Neuronal stem cell (in vitro differentiated cells): ENCODE measurements around the gene SERINC3.

Experiments used
- DNase-seq: peaks from one replicate; pipeline ENCODE4 v3.0.0-alpha.2; 2013; ENCODE audit warnings: low spot score
- H2AFZ ChIP-seq: one replicate; pipeline ENCODE4 v1.6.1; 2013; ENCODE audit warnings: mild to moderate bottlenecking, low read length, inconsistent platforms
- H2AK5ac ChIP-seq: 2 replicates; pipeline ENCODE4 v1.6.1; 2013; ENCODE audit warnings: low read depth, mild to moderate bottlenecking, inconsistent platforms, low read length, moderate library complexity, mixed read lengths
- H2BK120ac ChIP-seq: 2 replicates; pipeline ENCODE4 v1.6.1; 2013; ENCODE audit warnings: low read depth, mild to moderate bottlenecking, inconsistent platforms, low read length, moderate library complexity, mixed read lengths
- H2BK12ac ChIP-seq: one replicate; pipeline ENCODE4 v1.6.1; 2013; ENCODE audit warnings: low read length, inconsistent platforms
- H2BK15ac ChIP-seq: 2 replicates; pipeline ENCODE4 v1.6.1; 2013; ENCODE audit warnings: mild to moderate bottlenecking, low read length, inconsistent platforms, mixed read lengths
- H2BK5ac ChIP-seq: one replicate; pipeline ENCODE4 v1.6.1; 2013; ENCODE audit warnings: inconsistent platforms, mild to moderate bottlenecking, low read length, moderate library complexity
- H3K14ac ChIP-seq: one replicate; pipeline ENCODE4 v1.6.1; 2013; ENCODE audit warnings: low read length, inconsistent platforms
- H3K18ac ChIP-seq: 2 replicates; pipeline ENCODE4 v1.6.1; 2013; ENCODE audit warnings: low read length, inconsistent platforms
- H3K23ac ChIP-seq: 2 replicates; pipeline ENCODE4 v1.6.1; 2013; ENCODE audit warnings: low read depth, mild to moderate bottlenecking, mixed read lengths, low read length, inconsistent platforms; ENCODE audit not compliant: poor library complexity
- H3K27ac ChIP-seq: replicated peaks from 3 replicates; pipeline ENCODE4 v1.5.1; 2013; ENCODE audit warnings: low read length, inconsistent platforms
- H3K27me3 ChIP-seq, 3 experiments: 2 replicates each; pipeline ENCODE4 v1.6.1; 2013; ENCODE audit warnings: low read length in 3 of 3, mild to moderate bottlenecking in 2 of 3, inconsistent platforms in 1 of 3, low read depth in 1 of 3, mixed read lengths in 1 of 3, moderate library complexity in 1 of 3; ENCODE audit not compliant: control insufficient read depth in 3 of 3, insufficient read depth in 3 of 3
- H3K36me3 ChIP-seq, 2 donors: replicated peaks in 1 of 2; 2 replicates each; pipeline ENCODE4 v1.6.1; 2013; ENCODE audit warnings: low read length in 2 of 2; ENCODE audit not compliant: control insufficient read depth in 2 of 2, insufficient read depth in 2 of 2
- H3K4ac ChIP-seq: 2 replicates; pipeline ENCODE4 v1.6.1; 2013; ENCODE audit warnings: inconsistent platforms, mild to moderate bottlenecking, low read length, moderate library complexity
- H3K4me1 ChIP-seq, 2 donors: 1 replicate in 1 of 2; 2 replicates in 1 of 2; pipeline ENCODE4 v1.6.1; 2013; ENCODE audit warnings: low read length in 2 of 2, low read depth in 1 of 2; ENCODE audit not compliant: control insufficient read depth in 2 of 2, insufficient read depth in 1 of 2
- H3K4me2 ChIP-seq: one replicate; pipeline ENCODE4 v1.6.1; 2013; ENCODE audit warnings: mild to moderate bottlenecking, low read length, inconsistent platforms; ENCODE audit not compliant: insufficient read depth, poor library complexity, severe bottlenecking
- H3K4me3 ChIP-seq, 2 donors: 2 replicates each; pipeline ENCODE4 v1.5.1; 2013; ENCODE audit warnings: low read length in 2 of 2, mild to moderate bottlenecking in 2 of 2, inconsistent platforms in 1 of 2, moderate library complexity in 1 of 2
- H3K79me1 ChIP-seq: one replicate; pipeline ENCODE4 v1.6.1; 2013; ENCODE audit warnings: low read depth, mild to moderate bottlenecking, inconsistent platforms, low read length, moderate library complexity
- H3K9ac ChIP-seq: one replicate; pipeline ENCODE4 v1.6.1; 2013; ENCODE audit warnings: mild to moderate bottlenecking, low read depth, low read length, inconsistent platforms; ENCODE audit not compliant: poor library complexity
- H3K9me3 ChIP-seq, 2 donors: replicated peaks in 1 of 2; 2 replicates each; pipeline versions ENCODE3 to v1.6.1; 2013; ENCODE audit warnings: low read length in 2 of 2, mild to moderate bottlenecking in 2 of 2, inconsistent platforms in 1 of 2, low read depth in 1 of 2, mixed read lengths in 1 of 2, moderate library complexity in 1 of 2; ENCODE audit not compliant: control insufficient read depth in 2 of 2, insufficient read depth in 1 of 2
- H4K8ac ChIP-seq: one replicate; pipeline ENCODE4 v1.6.1; 2013; ENCODE audit warnings: low read depth, mild to moderate bottlenecking, inconsistent platforms, low read length, moderate library complexity
- H4K91ac ChIP-seq: one replicate; pipeline ENCODE4 v1.6.1; 2013; ENCODE audit warnings: low read length, low read depth, mild to moderate bottlenecking, inconsistent platforms; ENCODE audit not compliant: poor library complexity
- WGBS, 2 donors: extraction: QIAGEN DNeasy Blood & Tissue Kit; methylation state at CpG; one replicate each; pipeline ENCODE4 v1.1.7; 2013; ENCODE audit warnings: missing lambda C conversion rate in 2 of 2, mixed read lengths in 1 of 2; ENCODE audit not compliant: insufficient read length in 2 of 2, insufficient replicate concordance in 1 of 2; ENCODE audit errors: extremely low coverage in 2 of 2; 5-methylcytosine and 5-hydroxymethylcytosine counted together

Gene SERINC3

DNA sequence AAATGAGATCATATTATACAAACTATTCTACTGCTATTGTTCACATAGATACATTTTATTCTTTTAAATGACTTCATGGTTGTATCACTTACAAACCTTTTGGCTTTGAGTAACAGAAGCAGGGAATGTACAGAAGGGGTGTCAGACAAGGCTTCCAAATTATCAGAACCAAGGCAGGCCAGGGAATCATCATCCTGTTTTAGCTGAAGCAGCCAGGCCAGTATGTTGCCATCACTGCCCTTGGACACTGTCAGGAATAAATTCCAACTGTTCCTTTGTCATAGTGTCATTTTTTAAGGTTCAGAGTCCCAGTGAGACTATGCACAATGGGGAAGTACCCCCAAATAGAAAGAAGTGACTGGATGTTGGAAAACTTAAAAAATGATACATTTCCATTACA, 37.4 kb upstream of the SERINC3 start:
- no peaks in the 10 kb centered on the region for H3K4me1 ChIP-seq
- H2BK120ac ChIP-seq: no peak overlapping the region
- H3K18ac ChIP-seq: no peak overlapping the region
- no peaks in the 10 kb centered on the region for H3K9me3 ChIP-seq
- no peak overlapping the region for H3K27ac ChIP-seq
- no peak overlapping the region for H2BK5ac ChIP-seq
- no peak overlapping the region for H3K14ac ChIP-seq
- H2BK15ac ChIP-seq: no peak overlapping the region
- H4K91ac ChIP-seq: no peak overlapping the region
- no peak overlapping the region for H2AK5ac ChIP-seq
- H2BK12ac ChIP-seq: no peak overlapping the region
- no peaks in the 10 kb centered on the region for H3K36me3 ChIP-seq
- no peak overlapping the region for H2AFZ ChIP-seq
- H3K9ac ChIP-seq: no peak overlapping the region
- no peaks in the 10 kb centered on the region for H3K27me3 ChIP-seq
- no peak overlapping the region for H3K4ac ChIP-seq
- no peak for DNase-seq
- no peak overlapping the region for H4K8ac ChIP-seq
- H3K79me1 ChIP-seq: no peaks in the 10 kb centered on the region
- H3K23ac ChIP-seq: no peak overlapping the region
- H3K4me2 ChIP-seq: no peak overlapping the region
- H3K4me3 ChIP-seq: no peak overlapping the region

DNA sequence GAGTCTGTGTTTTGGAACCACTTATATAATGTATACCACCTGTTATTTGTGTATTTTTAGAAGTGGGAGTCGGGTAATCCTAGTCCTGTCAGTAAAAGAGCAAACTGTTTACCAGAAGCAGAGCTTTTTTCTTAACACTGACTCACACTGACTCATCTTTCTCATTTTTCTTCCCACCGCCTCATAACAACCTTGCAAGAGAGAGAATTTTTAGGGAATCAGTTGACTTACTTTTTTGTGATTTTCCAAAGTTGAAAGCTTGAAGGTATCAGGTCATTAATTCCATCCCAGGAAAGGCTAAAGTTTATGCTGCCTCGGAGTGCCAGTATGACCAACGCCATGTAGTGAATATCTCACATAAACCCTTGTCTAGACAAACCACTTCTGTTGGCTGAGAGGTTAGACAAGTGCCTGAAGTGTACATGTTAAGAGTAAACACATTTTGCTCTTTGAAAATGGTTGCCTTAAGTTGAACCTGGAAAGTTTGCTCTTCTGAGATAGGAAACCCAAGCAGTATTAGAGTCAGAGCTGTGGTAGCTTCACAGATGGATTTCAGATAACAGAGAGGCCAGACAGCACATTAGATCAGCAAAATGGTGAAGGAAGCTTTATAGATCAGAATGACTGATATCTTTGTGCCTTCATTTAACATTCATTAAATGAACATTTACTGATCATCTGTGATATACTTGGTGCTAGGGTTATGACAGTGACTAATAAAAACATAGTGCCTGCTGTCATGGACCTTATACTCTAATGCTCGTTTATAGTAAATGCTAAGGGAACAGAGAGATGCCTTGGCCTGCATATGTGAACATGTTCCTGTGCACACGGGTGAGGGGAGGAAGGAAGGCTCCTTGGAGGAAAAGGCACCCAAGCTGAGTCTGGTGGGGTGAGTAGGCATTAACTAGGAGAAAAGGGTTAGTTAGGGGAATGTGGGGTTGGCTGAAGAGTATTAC, 31.4 kb upstream of the SERINC3 start:
- Histone ChIP-seq H4K8ac (no peak overlapping the region), H2BK15ac (no peak overlapping the region), H3K14ac (no peak overlapping the region), H3K4me3 (no peak overlapping the region), H3K27me3 (no peaks in the 10 kb centered on the region), H3K4ac (no peak overlapping the region), H3K23ac (no peak overlapping the region), H2BK5ac (no peak overlapping the region), H3K4me2 (no peak overlapping the region), H3K36me3 (no peaks in the 10 kb centered on the region), H2BK12ac (no peak overlapping the region), H3K18ac (no peak overlapping the region), H2AFZ (no peak overlapping the region), H3K4me1 (no peaks in the 10 kb centered on the region), H3K27ac (no peak overlapping the region), H3K79me1 (no peaks in the 10 kb centered on the region), H2AK5ac (no peak overlapping the region), H3K9me3 (no peaks in the 10 kb centered on the region), H4K91ac (no peak overlapping the region), H2BK120ac (no peak overlapping the region), H3K9ac (no peak overlapping the region)
- no peak for DNase-seq
- no CpG with 5 or more reads among the region's 6 CpGs for WGBS, 2 donors

DNA sequence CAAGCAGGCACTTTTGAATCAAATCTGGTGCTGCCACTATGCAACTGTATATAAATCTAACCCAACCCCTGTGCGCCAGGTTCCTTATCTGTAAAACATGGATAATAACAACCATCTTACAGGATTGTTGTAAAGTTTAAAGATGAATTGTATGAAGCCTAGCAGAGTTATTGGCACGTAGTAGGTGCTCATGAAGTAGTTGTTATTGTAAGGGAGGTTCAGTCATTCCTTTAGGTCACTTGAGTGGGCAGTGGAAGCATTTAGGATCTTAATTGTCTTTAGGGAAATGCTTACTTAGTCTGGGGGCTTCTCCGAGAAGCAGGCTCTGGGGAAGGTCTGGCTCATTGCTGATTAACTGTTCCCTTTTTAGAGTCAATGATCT, 30.7 kb upstream of the SERINC3 start:
- Histone ChIP-seq H3K9me3 (no peaks in the 10 kb centered on the region), H3K27me3 (no peaks in the 10 kb centered on the region), H3K79me1 (no peaks in the 10 kb centered on the region), H2AFZ (no peak overlapping the region), H3K4me3 (no peak overlapping the region), H3K9ac (no peak overlapping the region), H3K27ac (no peak overlapping the region), H3K36me3 (no peaks in the 10 kb centered on the region), H2BK12ac (no peak overlapping the region), H3K18ac (no peak overlapping the region), H2BK5ac (no peak overlapping the region), H3K14ac (no peak overlapping the region), H3K4me2 (no peak overlapping the region), H2BK15ac (no peak overlapping the region), H4K8ac (no peak overlapping the region), H2AK5ac (no peak overlapping the region), H3K4me1 (no peaks in the 10 kb centered on the region), H2BK120ac (no peak overlapping the region), H3K23ac (no peak overlapping the region), H4K91ac (no peak overlapping the region), H3K4ac (no peak overlapping the region)
- no peak for DNase-seq
- WGBS, 2 donors: no CpG with 5 or more reads among the region's 3 CpGs

DNA sequence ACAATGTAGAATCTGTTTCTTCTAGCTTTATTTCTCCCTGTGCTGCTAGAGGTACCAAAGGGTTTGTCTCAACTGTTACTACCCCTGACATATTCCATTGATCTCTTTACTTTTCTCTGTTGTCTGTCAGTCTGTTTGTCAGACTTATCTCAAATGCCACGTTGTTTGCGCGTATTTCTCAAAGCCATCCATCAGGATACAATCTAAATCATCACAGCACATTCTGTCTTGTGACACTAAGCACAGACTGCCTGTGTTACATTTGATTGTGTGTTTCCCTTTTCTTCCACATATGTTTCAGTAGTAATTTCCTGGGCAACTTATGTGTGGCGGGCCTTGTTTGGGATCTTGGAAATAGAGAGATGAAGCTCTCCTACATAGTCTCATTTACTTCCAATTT, 30.2 kb upstream of the SERINC3 start:
- Histone ChIP-seq H2BK12ac (no peak overlapping the region), H3K27ac (no peak overlapping the region), H3K36me3 (no peaks in the 10 kb centered on the region), H3K14ac (no peak overlapping the region), H3K4ac (no peak overlapping the region), H2AFZ (no peak overlapping the region), H4K8ac (no peak overlapping the region), H2BK5ac (no peak overlapping the region), H2BK15ac (no peak overlapping the region), H3K4me3 (no peak overlapping the region), H3K79me1 (no peaks in the 10 kb centered on the region), H3K4me1 (peaks cover 0 to 3% of the 10 kb centered on the region in 2 donors), H3K23ac (no peak overlapping the region), H3K18ac (no peak overlapping the region), H3K4me2 (no peak overlapping the region), H2BK120ac (no peak overlapping the region), H3K9me3 (no peaks in the 10 kb centered on the region), H4K91ac (no peak overlapping the region), H3K27me3 (no peaks in the 10 kb centered on the region), H3K9ac (no peak overlapping the region), H2AK5ac (no peak overlapping the region)
- DNase-seq: no peak
- no CpG with 5 or more reads among the region's 4 CpGs for WGBS, 2 donors
